Measurements from ENCODE around the gene GRM3.

DNA sequence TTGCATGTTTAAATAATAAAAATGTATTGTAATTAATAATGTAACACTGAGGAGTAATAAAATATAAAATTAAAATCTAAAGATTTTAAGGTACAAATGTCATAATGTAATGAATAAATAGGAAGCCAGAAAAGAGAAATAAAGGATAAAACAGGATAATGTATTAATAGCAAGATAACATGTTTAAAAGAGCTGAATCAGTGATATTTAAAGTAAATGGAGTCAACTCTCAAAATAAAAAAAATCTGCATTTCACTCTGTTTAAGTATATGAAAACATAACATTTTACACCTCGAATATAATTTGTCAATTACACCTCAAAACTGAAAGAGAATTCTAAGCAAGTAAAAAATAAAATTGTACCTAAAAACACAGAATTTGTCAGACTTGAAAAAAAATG lies 44.1 kb downstream of the GRM3 start:
- TF ChIP-seq, protein P1, sequence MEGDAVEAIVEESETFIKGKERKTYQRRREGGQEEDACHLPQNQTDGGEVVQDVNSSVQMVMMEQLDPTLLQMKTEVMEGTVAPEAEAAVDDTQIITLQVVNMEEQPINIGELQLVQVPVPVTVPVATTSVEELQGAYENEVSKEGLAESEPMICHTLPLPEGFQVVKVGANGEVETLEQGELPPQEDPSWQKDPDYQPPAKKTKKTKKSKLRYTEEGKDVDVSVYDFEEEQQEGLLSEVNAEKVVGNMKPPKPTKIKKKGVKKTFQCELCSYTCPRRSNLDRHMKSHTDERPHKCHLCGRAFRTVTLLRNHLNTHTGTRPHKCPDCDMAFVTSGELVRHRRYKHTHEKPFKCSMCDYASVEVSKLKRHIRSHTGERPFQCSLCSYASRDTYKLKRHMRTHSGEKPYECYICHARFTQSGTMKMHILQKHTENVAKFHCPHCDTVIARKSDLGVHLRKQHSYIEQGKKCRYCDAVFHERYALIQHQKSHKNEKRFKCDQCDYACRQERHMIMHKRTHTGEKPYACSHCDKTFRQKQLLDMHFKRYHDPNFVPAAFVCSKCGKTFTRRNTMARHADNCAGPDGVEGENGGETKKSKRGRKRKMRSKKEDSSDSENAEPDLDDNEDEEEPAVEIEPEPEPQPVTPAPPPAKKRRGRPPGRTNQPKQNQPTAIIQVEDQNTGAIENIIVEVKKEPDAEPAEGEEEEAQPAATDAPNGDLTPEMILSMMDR (IDR thresholded peaks at IDR 0.05; ENCODE audit: extremely low read depth in 1 of 2, insufficient read depth in 1 of 2, low read depth in 1 of 2, low read length in 2 of 2), result no peak
- TF ChIP-seq POLR2A (IDR thresholded peaks at IDR 0.05; ENCODE audit: low read depth, low read length) (no peak), POLR2AphosphoS5 (IDR thresholded peaks at IDR 0.05; ENCODE audit: insufficient read depth, low read depth, low read length) (no peak), GATA2 (IDR thresholded peaks at IDR 0.05; ENCODE audit: insufficient read depth, insufficient read length, low read depth, low read length) (no peak), EZH2 (IDR thresholded peaks at IDR 0.05; ENCODE audit: borderline replicate concordance, low read depth, low read length, severe bottlenecking) (no peak), FOS (IDR thresholded peaks at IDR 0.05; ENCODE audit: borderline replicate concordance, insufficient read depth, low read length) (no peak)
- TF ChIP-seq, protein P2, sequence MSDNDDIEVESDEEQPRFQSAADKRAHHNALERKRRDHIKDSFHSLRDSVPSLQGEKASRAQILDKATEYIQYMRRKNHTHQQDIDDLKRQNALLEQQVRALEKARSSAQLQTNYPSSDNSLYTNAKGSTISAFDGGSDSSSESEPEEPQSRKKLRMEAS (IDR thresholded peaks at IDR 0.05; ENCODE audit: insufficient read depth, insufficient read length), result no peak
